Retinal pigment epithelial cell (primary cell): ENCODE measurements around the gene DENND6A.

Source experiments
- DNase-seq: peaks from one replicate; pipeline ENCODE4 v3.0.0-alpha.2; 2010; ENCODE audit warnings: low read depth
- H3K4me3 ChIP-seq: 2 replicates; pipeline ENCODE4 v1.5.1; 2011; ENCODE audit warnings: mild to moderate bottlenecking, low read length, control low read depth, moderate library complexity
- TF ChIP-seq, protein P1 (sequence below): conservative IDR thresholded peaks from 2 replicates; pipeline ENCODE4 v1.5.1; 2011; ENCODE audit warnings: low read depth, low read length, control low read depth, inconsistent platforms

The DENND6A gene

DNA sequence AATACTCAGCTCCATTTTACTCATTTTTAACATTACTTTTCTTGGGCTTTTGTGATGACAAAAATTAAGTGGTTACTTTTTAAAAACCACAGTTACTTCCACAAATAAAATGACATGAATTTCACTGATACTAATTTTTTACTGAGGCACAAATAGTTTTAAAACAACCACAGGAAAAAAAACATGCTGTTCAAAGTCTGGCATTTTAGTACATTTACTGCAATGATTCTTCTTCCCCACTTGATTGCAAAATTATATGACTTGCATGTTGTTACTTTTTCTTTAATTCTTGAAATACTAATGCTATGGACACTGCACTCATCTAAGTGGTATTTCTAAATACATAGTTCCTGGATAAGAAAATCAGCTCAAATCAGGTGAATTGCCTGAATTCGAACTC is 38.4 kb upstream of the DENND6A start:
- TF ChIP-seq, protein P1, sequence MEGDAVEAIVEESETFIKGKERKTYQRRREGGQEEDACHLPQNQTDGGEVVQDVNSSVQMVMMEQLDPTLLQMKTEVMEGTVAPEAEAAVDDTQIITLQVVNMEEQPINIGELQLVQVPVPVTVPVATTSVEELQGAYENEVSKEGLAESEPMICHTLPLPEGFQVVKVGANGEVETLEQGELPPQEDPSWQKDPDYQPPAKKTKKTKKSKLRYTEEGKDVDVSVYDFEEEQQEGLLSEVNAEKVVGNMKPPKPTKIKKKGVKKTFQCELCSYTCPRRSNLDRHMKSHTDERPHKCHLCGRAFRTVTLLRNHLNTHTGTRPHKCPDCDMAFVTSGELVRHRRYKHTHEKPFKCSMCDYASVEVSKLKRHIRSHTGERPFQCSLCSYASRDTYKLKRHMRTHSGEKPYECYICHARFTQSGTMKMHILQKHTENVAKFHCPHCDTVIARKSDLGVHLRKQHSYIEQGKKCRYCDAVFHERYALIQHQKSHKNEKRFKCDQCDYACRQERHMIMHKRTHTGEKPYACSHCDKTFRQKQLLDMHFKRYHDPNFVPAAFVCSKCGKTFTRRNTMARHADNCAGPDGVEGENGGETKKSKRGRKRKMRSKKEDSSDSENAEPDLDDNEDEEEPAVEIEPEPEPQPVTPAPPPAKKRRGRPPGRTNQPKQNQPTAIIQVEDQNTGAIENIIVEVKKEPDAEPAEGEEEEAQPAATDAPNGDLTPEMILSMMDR = no peak
- no peak for DNase-seq

DNA sequence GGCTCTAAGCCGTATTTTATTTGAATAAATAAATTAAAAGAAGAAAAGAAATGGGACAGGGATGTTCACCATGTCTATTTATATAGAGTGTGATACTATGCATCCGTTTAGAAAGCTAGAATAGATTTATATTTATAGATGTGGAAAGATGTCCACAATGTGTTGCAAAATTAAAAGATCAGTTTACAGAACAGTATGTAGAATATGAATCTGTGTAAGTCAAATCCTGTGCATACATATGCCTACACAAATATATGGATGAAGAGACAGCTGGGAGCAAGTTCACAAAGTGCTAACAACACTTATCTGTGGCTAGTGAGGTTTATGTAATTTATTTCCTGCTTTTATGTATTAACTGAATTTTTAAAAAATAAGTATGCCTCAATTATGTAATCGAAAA is 37.8 kb upstream of the DENND6A start:
- DNase-seq = no peak
- H3K4me3 ChIP-seq = no peak overlapping the region
- TF ChIP-seq, protein P1 = no peak

More for the DNA sequence above, 38.4 kb upstream of the DENND6A start:
- no peak overlapping the region for H3K4me3 ChIP-seq

DNA sequence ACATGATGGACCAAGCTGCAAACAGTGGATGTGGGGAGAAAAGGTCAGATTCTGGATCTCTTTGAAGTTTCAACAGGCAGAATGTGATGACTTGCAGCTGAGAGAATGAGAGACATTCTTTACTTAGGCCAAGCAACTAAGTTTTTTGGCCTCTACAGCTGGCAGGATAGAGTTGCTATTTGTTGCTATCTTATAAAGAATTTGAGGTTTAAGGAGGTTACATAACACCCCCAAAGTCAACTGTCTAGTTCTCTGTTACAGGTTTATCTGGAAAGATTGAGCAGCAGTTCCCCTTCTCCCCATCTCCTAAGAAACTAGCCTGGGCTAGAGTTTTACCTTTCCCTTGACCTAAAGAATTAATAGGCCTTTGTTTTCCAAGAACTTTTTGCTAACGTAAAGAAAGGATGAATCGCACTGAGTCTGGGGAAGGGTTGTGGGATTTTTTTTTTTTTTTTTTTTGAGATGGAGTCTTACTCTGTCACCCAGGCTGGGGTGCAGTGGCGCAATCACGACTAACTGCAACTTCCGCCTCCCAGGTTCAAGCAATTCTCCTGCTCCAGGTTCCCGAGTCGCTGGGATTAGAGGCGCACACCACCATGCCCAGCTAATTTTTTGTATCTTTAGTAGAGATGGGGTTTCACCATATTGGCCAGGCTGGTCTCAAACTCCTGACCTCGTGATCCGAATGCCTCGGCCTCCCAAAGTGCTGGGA is 36.6 kb upstream of the DENND6A start:
- TF ChIP-seq, protein P1 = no peak

DNA sequence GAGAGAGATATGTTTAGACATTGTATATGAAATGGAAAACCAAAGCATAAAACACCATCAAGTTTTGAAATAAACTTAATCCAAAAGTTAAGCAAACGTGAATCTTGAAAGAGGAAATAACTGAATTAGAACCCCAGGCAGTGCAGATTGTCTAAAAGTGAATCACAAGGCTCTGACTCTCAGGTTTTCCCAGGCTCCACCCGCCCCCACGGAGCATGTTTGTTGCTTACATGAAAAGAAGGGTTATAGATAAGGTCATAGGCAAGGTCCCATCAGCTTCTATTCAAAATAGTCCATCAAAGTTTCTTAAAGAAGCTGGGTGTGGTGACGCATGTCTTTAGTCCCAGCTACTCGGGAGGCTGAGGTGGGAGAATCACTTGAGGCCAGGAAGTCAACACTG is 34.2 kb upstream of the DENND6A start:
- TF ChIP-seq, protein P1 = no peak
- H3K4me3 ChIP-seq = no peak overlapping the region
- DNase-seq = no peak

More for the DNA sequence above, 36.6 kb upstream of the DENND6A start:
- DNase-seq = no peak
- no peak overlapping the region for H3K4me3 ChIP-seq

DNA sequence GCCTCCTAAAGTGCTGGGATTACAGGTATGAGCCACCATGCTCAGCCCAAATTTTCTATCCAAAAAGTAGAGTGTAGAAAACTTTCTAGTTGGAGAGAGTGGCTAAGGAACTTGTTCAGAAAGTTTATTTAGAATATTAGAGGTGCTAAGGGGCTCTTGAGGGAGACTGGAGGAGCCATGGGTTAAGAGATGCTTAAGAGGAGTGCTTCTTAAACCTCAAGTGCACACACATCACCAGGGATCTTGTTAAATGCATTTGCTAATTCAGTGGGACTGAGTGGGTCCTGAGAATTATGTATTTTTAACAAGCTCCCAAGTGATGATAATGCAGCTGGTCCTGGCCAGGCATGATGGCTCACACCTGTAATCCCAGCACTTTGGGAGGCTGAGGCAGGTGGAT is 33.5 kb upstream of the DENND6A start:
- DNase-seq = no peak
- no peak overlapping the region for H3K4me3 ChIP-seq
- TF ChIP-seq, protein P1 = no peak

DNA sequence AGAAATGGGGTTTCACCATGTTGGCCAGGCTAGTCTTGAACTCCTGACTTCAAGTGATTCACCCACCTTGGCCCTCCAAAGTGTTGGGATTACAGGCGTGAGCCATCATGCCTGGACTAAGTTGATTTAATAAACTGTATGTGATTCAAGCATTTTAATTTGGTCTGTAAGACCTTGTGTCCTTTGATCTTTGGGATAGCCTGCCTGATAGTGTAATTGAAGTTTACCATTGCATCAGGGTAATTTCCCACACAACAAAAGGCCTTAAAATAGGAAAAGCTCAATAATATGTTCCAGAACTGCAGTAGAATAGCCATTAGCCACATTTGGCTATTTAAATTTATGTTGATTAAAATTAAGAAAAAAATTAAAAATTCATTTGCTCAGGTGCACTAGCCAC is 25.2 kb upstream of the DENND6A start:
- H3K4me3 ChIP-seq = no peak overlapping the region
- DNase-seq = no peak
- TF ChIP-seq, protein P1 = no peak

DNA sequence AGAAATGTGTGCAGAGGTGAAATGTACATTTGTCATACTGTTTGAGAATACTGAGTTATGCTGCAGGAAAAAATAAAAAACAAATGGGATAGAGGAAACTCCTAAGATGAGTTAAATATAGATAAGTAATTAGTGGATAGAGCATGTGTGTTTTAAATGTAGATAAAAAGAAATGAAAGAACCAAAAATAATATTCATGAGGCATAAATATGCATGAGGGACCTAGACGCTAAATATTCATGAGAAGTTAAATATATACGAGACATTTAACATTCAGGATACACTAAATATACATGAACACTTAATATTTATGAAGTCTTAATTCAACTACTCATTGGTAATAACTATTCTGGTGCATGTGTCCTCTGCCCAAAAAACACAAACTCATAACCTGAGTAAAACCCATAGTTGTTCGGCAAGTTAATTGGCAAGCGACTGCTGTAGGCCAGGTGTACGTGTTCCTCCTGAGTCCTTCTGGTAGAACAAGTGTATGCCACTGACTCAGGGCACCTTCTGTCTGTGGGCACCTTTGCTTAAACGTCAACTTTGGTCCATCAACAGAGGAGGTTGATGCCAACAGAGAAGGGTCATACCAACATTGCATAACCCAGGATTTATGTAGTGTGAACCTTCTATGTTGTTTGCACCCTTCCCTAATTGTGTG is 24.5 kb upstream of the DENND6A start:
- TF ChIP-seq, protein P1 = no peak
- DNase-seq = no peak

More for the DNA sequence above, 24.5 kb upstream of the DENND6A start:
- no peak overlapping the region for H3K4me3 ChIP-seq
